ENCODE data around the gene IPO11.
"Not testable (repeated sequence)": the region's sequence is repeated elsewhere in the genome, so short reads cannot be mapped to it uniquely, and the experiment has no call there.

IPO11 gene

DNA sequence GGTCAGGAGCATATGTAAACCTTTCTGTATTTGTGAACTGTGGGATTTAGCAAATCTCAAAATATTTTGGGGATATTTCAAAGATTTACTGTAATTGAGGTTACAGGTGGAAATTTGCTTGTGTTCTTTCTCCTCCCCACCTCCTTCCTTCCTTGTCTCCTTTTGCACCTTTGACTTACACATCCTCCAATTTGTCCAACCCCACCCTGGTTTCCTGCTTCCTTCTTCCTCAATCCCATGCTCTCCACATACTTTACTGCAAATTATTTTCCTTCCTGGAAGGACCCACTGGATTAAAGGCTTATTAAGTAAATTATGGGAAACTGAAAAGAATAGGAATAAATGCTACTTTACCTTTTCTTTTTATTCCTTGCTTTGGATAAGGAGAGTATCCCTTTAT, 91.6 kb downstream of the IPO11 start:
- Histone ChIP-seq H2AFZ (ENCODE audit: low read depth, low read length, severe bottlenecking) (no peak overlapping the region), H3F3A (ENCODE audit: insufficient read depth) (no peaks in the 10 kb centered on the region), H4K20me1 (ENCODE audit: low read depth, low read length) (no peaks in the 10 kb centered on the region), H3K9me3 (ENCODE audit: insufficient read depth, low read length) (no peaks in the 10 kb centered on the region), H3K9me2 (replicated peaks; ENCODE audit: insufficient read depth, low read length) (no peaks in the 10 kb centered on the region), H3K36me3 (ENCODE audit: low read length) (peaks cover 18% of the 10 kb centered on the region; the same call in 1 of the 2 replicates), H3K9ac (ENCODE audit: low read length) (no peak overlapping the region), H3K27ac (ENCODE audit: low read depth, low read length) (no peak overlapping the region), H3K4me2 (ENCODE audit: low read depth, low read length, poor library complexity, severe bottlenecking) (no peak overlapping the region), H3K27me3 (ENCODE audit: low read length) (no peaks in the 10 kb centered on the region), H3K4me3 (ENCODE audit: insufficient read depth, low read length, poor library complexity, severe bottlenecking) (no peak overlapping the region), H3K79me2 (ENCODE audit: insufficient read depth, low read length) (no peaks in the 10 kb centered on the region)
- no peak for TF ChIP-seq EZH2phosphoT487 (conservative IDR thresholded peaks at IDR 0.05; ENCODE audit: low read length)
- TF ChIP-seq, protein P1, sequence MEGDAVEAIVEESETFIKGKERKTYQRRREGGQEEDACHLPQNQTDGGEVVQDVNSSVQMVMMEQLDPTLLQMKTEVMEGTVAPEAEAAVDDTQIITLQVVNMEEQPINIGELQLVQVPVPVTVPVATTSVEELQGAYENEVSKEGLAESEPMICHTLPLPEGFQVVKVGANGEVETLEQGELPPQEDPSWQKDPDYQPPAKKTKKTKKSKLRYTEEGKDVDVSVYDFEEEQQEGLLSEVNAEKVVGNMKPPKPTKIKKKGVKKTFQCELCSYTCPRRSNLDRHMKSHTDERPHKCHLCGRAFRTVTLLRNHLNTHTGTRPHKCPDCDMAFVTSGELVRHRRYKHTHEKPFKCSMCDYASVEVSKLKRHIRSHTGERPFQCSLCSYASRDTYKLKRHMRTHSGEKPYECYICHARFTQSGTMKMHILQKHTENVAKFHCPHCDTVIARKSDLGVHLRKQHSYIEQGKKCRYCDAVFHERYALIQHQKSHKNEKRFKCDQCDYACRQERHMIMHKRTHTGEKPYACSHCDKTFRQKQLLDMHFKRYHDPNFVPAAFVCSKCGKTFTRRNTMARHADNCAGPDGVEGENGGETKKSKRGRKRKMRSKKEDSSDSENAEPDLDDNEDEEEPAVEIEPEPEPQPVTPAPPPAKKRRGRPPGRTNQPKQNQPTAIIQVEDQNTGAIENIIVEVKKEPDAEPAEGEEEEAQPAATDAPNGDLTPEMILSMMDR (IDR thresholded peaks at IDR 0.05; ENCODE audit: insufficient read depth, low read length, poor library complexity, severe bottlenecking): no peak

- no peak overlapping the region for H3K27ac ChIP-seq (ENCODE audit: low read depth, low read length)
- H4K20me1 ChIP-seq (ENCODE audit: low read depth, low read length): no peaks in the 10 kb centered on the region
- H3K9ac ChIP-seq (ENCODE audit: low read length): no peak overlapping the region
- H3K4me3 ChIP-seq (ENCODE audit: insufficient read depth, low read length, poor library complexity, severe bottlenecking): no peak overlapping the region
- peaks cover 21% of the 10 kb centered on the region; the same call in 1 of the 2 replicates for H3K36me3 ChIP-seq (ENCODE audit: low read length)
- TF ChIP-seq EZH2phosphoT487 (conservative IDR thresholded peaks at IDR 0.05; ENCODE audit: low read length): no peak
- TF ChIP-seq, protein P1 (IDR thresholded peaks at IDR 0.05; ENCODE audit: insufficient read depth, low read length, poor library complexity, severe bottlenecking): no peak
- no peaks in the 10 kb centered on the region for H3K27me3 ChIP-seq (ENCODE audit: low read length)
- H3F3A ChIP-seq (ENCODE audit: insufficient read depth): no peaks in the 10 kb centered on the region
- no peak overlapping the region for H2AFZ ChIP-seq (ENCODE audit: low read depth, low read length, severe bottlenecking)
- H3K4me2 ChIP-seq (ENCODE audit: low read depth, low read length, poor library complexity, severe bottlenecking): no peak overlapping the region
- no peaks in the 10 kb centered on the region for H3K79me2 ChIP-seq (ENCODE audit: insufficient read depth, low read length)
- H3K9me2 ChIP-seq (replicated peaks; ENCODE audit: insufficient read depth, low read length): no peaks in the 10 kb centered on the region
- H3K9me3 ChIP-seq (ENCODE audit: insufficient read depth, low read length): no peaks in the 10 kb centered on the region
These were observed 94.3 kb downstream of the IPO11 start for GRCh38 chr5:62506659-62507460.

DNA sequence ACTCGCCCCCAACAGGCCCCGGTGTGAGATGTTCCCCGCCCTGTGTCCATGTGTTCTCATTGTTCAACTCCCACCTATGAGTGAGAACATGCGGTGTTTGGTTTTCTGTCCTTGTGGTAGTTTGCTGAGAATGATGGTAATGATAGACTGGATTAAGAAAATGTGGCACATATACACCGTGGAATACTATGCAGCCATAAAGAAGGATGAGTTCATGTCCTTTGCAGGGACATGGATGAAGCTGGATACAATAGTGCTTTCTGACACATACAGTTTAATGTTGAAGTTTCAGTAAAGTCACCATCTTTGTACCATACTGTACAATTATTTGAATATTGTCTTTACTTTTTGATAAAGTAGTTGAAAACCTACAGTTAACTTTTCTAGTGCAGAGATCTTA, 96.2 kb downstream of the IPO11 start:
- not testable (repeated sequence) for H4K20me1 ChIP-seq (ENCODE audit: low read depth, low read length); H3K4me3 ChIP-seq (ENCODE audit: insufficient read depth, low read length, poor library complexity, severe bottlenecking); H3K9me2 ChIP-seq (replicated peaks; ENCODE audit: insufficient read depth, low read length); H3K4me2 ChIP-seq (ENCODE audit: low read depth, low read length, poor library complexity, severe bottlenecking); H3K9ac ChIP-seq (ENCODE audit: low read length); H3K27ac ChIP-seq (ENCODE audit: low read depth, low read length); H3K9me3 ChIP-seq (ENCODE audit: insufficient read depth, low read length); H2AFZ ChIP-seq (ENCODE audit: low read depth, low read length, severe bottlenecking); H3K27me3 ChIP-seq (ENCODE audit: low read length); H3F3A ChIP-seq (ENCODE audit: insufficient read depth); H3K79me2 ChIP-seq (ENCODE audit: insufficient read depth, low read length)
- H3K36me3 ChIP-seq (ENCODE audit: low read length): peaks cover 21% of the 10 kb centered on the region; the same call in 1 of the 2 replicates

DNA sequence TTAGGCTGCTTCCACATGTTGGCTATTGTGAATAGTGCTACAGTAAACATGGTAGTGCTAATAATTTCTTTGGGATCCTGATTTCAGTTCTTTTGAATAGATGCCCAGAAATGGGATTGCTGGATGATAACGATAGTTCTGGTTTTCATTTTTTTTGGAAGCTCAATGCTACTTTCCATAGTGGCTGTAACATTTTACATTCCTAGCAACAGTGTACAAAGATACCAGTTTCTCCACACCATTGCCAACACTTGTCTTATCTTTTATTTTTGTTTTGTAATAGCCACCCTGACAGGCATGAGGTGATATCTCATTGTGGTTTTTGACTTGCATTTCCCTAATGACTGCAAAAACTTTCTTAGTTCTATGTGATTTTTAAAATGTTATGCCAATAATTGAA, 97.2 kb downstream of the IPO11 start:
- no peaks in the 10 kb centered on the region for H3K27me3 ChIP-seq (ENCODE audit: low read length)
- no peaks in the 10 kb centered on the region for H3K9me2 ChIP-seq (replicated peaks; ENCODE audit: insufficient read depth, low read length)
- H3K4me3 ChIP-seq (ENCODE audit: insufficient read depth, low read length, poor library complexity, severe bottlenecking): no peak overlapping the region
- no peak overlapping the region for H3K9ac ChIP-seq (ENCODE audit: low read length)
- no peak overlapping the region for H2AFZ ChIP-seq (ENCODE audit: low read depth, low read length, severe bottlenecking)
- no peaks in the 10 kb centered on the region for H4K20me1 ChIP-seq (ENCODE audit: low read depth, low read length)
- TF ChIP-seq, protein P1 (IDR thresholded peaks at IDR 0.05; ENCODE audit: insufficient read depth, low read length, poor library complexity, severe bottlenecking): no peak
- TF ChIP-seq EZH2phosphoT487 (conservative IDR thresholded peaks at IDR 0.05; ENCODE audit: low read length): no peak
- no peak overlapping the region for H3K27ac ChIP-seq (ENCODE audit: low read depth, low read length)
- no peaks in the 10 kb centered on the region for H3K79me2 ChIP-seq (ENCODE audit: insufficient read depth, low read length)
- peaks cover 21% of the 10 kb centered on the region; the same call in 1 of the 2 replicates for H3K36me3 ChIP-seq (ENCODE audit: low read length)
- H3K4me2 ChIP-seq (ENCODE audit: low read depth, low read length, poor library complexity, severe bottlenecking): no peak overlapping the region
- no peaks in the 10 kb centered on the region for H3K9me3 ChIP-seq (ENCODE audit: insufficient read depth, low read length)
- no peaks in the 10 kb centered on the region for H3F3A ChIP-seq (ENCODE audit: insufficient read depth)

GRCh38 chr5:62513085-62513484, 100.5 kb downstream of the IPO11 start:
- not testable (repeated sequence) for H3K27me3 ChIP-seq (ENCODE audit: low read length); H3K27ac ChIP-seq (ENCODE audit: low read depth, low read length); H4K20me1 ChIP-seq (ENCODE audit: low read depth, low read length); H3K4me3 ChIP-seq (ENCODE audit: insufficient read depth, low read length, poor library complexity, severe bottlenecking); H3K79me2 ChIP-seq (ENCODE audit: insufficient read depth, low read length); H3K9ac ChIP-seq (ENCODE audit: low read length); H2AFZ ChIP-seq (ENCODE audit: low read depth, low read length, severe bottlenecking); H3F3A ChIP-seq (ENCODE audit: insufficient read depth); H3K4me2 ChIP-seq (ENCODE audit: low read depth, low read length, poor library complexity, severe bottlenecking); H3K9me2 ChIP-seq (replicated peaks; ENCODE audit: insufficient read depth, low read length); H3K9me3 ChIP-seq (ENCODE audit: insufficient read depth, low read length); H3K36me3 ChIP-seq (ENCODE audit: low read length)
